WTC11 (cell line): Measurements from ENCODE around the gene STIM2. TPM values are rescaled to one million over a fixed set of nuclear protein-coding genes. Genes with fewer than 3 reads are reported as not detected.

ENCODE experiments used
- ATAC-seq: fragments of 200-7000 bp; cut with Tn5 transposase; 2 replicates; pipeline ENCODE4 v1.10.0; 2021; ENCODE audit warnings: mild to moderate bottlenecking, moderate library complexity
- CTCF ChIA-PET: fragments of 300-600 bp; sonication (Branson Sonifier 250); formaldehyde crosslinking; loops from one replicate; lab custom pipeline; 2021; ENCODE audit warnings: antibody characterized with exemption; lab: Charles Lee
- POLR2A ChIA-PET: fragments of 350-600 bp; sonication (Branson Sonifier 250); formaldehyde crosslinking; loops from one replicate; lab custom pipeline; 2021; ENCODE audit warnings: antibody characterized with exemption; lab: Charles Lee
- DNase-seq: peaks from one replicate; pipeline ENCODE4 v3.0.0; 2021; ENCODE audit warnings: low spot score
- H3K27ac Mint-ChIP-seq: 2 replicates; pipeline ENCODE4 v1.8.0; 2021; ENCODE audit warnings: mixed read lengths
- H3K27me3 Mint-ChIP-seq: 2 replicates; pipeline ENCODE4 v1.8.0; 2021; ENCODE audit warnings: low read depth, mild to moderate bottlenecking, moderate library complexity, mixed read lengths
- H3K36me3 Mint-ChIP-seq: 2 replicates; pipeline ENCODE4 v1.8.0; 2021; ENCODE audit warnings: mixed read lengths
- H3K4me1 Mint-ChIP-seq: 2 replicates; pipeline ENCODE4 v1.8.0; 2022; ENCODE audit warnings: mixed read lengths
- H3K4me3 Mint-ChIP-seq: 2 replicates; pipeline ENCODE4 v1.8.0; 2021; ENCODE audit warnings: mild to moderate bottlenecking, moderate library complexity, mixed read lengths
- H3K9me3 Mint-ChIP-seq: 2 replicates; pipeline ENCODE4 v1.8.0; 2021; ENCODE audit warnings: mixed read lengths
- ATF3 ChIP-seq: sonication (generic); formaldehyde crosslinking; conservative IDR thresholded peaks from 2 replicates; pipeline ENCODE4 v1.8.1; 2022; ENCODE audit warnings: mild to moderate bottlenecking, missing genetic modification reagents
- ATF6 ChIP-seq: sonication (generic); formaldehyde crosslinking; IDR thresholded peaks from 2 replicates; pipeline ENCODE4 v1.8.1; 2023; ENCODE audit warnings: mild to moderate bottlenecking, missing genetic modification reagents
- ETV6 ChIP-seq: sonication (generic); formaldehyde crosslinking; IDR thresholded peaks from 2 replicates; pipeline ENCODE4 v1.8.1; 2022; ENCODE audit warnings: mild to moderate bottlenecking, missing genetic modification reagents
- FOXJ3 ChIP-seq: sonication (generic); formaldehyde crosslinking; IDR thresholded peaks from 2 replicates; pipeline ENCODE4 v1.9.0; 2021; ENCODE audit warnings: missing genetic modification reagents, mild to moderate bottlenecking, borderline replicate concordance
- GRHL2 ChIP-seq: fragments of 250-450 bp; sonication (Bioruptor Pico); IDR thresholded peaks from 2 replicates; pipeline ENCODE4 v1.8.0; 2022; ENCODE audit warnings: mild to moderate bottlenecking, moderate library complexity; ENCODE audit not compliant: insufficient replicate concordance, severe bottlenecking
- IRF1 ChIP-seq: sonication (generic); formaldehyde crosslinking; IDR thresholded peaks from 2 replicates; pipeline ENCODE4 v1.8.0; 2023; ENCODE audit warnings: missing genetic modification reagents
- IRF2 ChIP-seq: sonication (generic); formaldehyde crosslinking; IDR thresholded peaks from 2 replicates; pipeline ENCODE4 v1.8.0; 2022; ENCODE audit warnings: low read depth, missing genetic modification reagents, borderline replicate concordance
- SMAD4 ChIP-seq: sonication (generic); formaldehyde crosslinking; IDR thresholded peaks from 2 replicates; pipeline ENCODE4 v1.8.0; 2022; ENCODE audit warnings: mild to moderate bottlenecking, missing genetic modification reagents
- STAT6 ChIP-seq: sonication (generic); formaldehyde crosslinking; conservative IDR thresholded peaks from 2 replicates; pipeline ENCODE4 v1.8.1; 2023; ENCODE audit warnings: mild to moderate bottlenecking, low read depth, missing genetic modification reagents, moderate library complexity
- ZNF138 ChIP-seq: sonication (generic); formaldehyde crosslinking; conservative IDR thresholded peaks from 2 replicates; pipeline ENCODE4 v1.8.1; 2022; ENCODE audit warnings: mild to moderate bottlenecking, moderate library complexity, missing genetic modification reagents
- ZNF263 ChIP-seq: sonication (generic); formaldehyde crosslinking; IDR thresholded peaks from 2 replicates; pipeline ENCODE4 v1.8.1; 2022; ENCODE audit warnings: low read depth, mild to moderate bottlenecking, moderate library complexity, missing genetic modification reagents
- total RNA-seq: library from RNA; stranded (reverse); gene quantifications from 3 replicates; pipeline ENCODE4 v1.2.3, GENCODE V29; 2021
- TF ChIP-seq, protein P1 (sequence below): sonication (generic); formaldehyde crosslinking; IDR thresholded peaks from 2 replicates; pipeline ENCODE4 v1.8.1; 2023; ENCODE audit warnings: mild to moderate bottlenecking, missing genetic modification reagents, borderline replicate concordance
- TF ChIP-seq, protein P2 (sequence below): sonication (generic); formaldehyde crosslinking; IDR thresholded peaks from 2 replicates; pipeline ENCODE4 v1.8.0; 2022; ENCODE audit warnings: mild to moderate bottlenecking, missing genetic modification reagents

The STIM2 gene
- total RNA-seq, 1 experiment from 2014 or later = 22.4 TPM

DNA sequence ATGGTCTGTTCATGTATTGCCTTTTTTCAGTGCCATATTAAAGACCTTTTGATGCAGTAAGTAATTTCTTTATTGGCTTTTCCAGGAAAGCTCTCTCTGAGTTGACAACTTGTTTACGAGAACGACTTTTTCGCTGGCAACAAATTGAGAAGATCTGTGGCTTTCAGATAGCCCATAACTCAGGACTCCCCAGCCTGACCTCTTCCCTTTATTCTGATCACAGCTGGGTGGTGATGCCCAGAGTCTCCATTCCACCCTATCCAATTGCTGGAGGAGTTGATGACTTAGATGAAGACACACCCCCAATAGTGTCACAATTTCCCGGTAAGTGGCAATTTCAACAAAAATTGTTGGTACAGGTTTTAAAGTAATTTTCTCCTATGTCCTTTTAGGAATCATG, 148.0 kb downstream of the STIM2 start:
- no peaks in the 10 kb centered on the region for H3K36me3 Mint-ChIP-seq
- H3K4me1 Mint-ChIP-seq = peaks cover 6% of the 10 kb centered on the region
- no peak overlapping the region for H3K4me3 Mint-ChIP-seq
- ChIA-PET POLR2A (no interaction called here), CTCF (no interaction called here)
- no peak for DNase-seq
- H3K27me3 Mint-ChIP-seq = no peaks in the 10 kb centered on the region
- H3K27ac Mint-ChIP-seq = no peak overlapping the region
- no peaks in the 10 kb centered on the region for H3K9me3 Mint-ChIP-seq
- ATAC-seq = no peak
- TF ChIP-seq ATF6 (CRISPR knock-in tag) (no peak), ETV6 (CRISPR knock-in tag) (no peak), GRHL2 (CRISPR knock-in tag) (no peak), IRF1 (no peak), FOXJ3 (CRISPR knock-in tag) (no peak), ZNF263 (no peak), ATF3 (CRISPR knock-in tag) (no peak), SMAD4 (CRISPR knock-in tag) (no peak)
- TF ChIP-seq, protein P1, sequence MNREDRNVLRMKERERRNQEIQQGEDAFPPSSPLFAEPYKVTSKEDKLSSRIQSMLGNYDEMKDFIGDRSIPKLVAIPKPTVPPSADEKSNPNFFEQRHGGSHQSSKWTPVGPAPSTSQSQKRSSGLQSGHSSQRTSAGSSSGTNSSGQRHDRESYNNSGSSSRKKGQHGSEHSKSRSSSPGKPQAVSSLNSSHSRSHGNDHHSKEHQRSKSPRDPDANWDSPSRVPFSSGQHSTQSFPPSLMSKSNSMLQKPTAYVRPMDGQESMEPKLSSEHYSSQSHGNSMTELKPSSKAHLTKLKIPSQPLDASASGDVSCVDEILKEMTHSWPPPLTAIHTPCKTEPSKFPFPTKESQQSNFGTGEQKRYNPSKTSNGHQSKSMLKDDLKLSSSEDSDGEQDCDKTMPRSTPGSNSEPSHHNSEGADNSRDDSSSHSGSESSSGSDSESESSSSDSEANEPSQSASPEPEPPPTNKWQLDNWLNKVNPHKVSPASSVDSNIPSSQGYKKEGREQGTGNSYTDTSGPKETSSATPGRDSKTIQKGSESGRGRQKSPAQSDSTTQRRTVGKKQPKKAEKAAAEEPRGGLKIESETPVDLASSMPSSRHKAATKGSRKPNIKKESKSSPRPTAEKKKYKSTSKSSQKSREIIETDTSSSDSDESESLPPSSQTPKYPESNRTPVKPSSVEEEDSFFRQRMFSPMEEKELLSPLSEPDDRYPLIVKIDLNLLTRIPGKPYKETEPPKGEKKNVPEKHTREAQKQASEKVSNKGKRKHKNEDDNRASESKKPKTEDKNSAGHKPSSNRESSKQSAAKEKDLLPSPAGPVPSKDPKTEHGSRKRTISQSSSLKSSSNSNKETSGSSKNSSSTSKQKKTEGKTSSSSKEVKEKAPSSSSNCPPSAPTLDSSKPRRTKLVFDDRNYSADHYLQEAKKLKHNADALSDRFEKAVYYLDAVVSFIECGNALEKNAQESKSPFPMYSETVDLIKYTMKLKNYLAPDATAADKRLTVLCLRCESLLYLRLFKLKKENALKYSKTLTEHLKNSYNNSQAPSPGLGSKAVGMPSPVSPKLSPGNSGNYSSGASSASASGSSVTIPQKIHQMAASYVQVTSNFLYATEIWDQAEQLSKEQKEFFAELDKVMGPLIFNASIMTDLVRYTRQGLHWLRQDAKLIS (CRISPR knock-in tag) = no peak
- TF ChIP-seq, protein P2, sequence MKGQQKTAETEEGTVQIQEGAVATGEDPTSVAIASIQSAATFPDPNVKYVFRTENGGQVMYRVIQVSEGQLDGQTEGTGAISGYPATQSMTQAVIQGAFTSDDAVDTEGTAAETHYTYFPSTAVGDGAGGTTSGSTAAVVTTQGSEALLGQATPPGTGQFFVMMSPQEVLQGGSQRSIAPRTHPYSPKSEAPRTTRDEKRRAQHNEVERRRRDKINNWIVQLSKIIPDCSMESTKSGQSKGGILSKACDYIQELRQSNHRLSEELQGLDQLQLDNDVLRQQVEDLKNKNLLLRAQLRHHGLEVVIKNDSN (CRISPR knock-in tag) = no peak
- TF ChIP-seq, all 79 proteins: peak for 0

DNA sequence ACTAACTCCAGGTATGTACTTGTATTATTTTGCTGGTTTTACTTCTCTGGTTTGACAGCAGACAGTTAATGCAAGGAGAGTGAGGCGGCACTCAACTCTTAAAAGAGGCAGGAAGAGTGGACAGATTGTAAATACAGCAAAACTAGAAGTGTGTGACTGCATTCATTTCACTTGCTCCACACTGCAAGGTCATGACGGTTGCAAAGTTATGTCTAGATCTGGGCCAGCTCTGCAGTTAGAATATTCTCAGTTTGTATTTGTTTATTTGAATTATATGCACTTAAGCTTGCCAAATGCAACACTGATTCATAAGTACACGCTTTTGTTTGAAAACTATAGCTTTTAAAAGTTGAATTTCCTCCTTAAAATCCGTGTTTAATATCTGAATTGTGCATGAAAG, 148.9 kb downstream of the STIM2 start:
- no peaks in the 10 kb centered on the region for H3K36me3 Mint-ChIP-seq
- ATAC-seq = no peak
- no peaks in the 10 kb centered on the region for H3K27me3 Mint-ChIP-seq
- no peaks in the 10 kb centered on the region for H3K9me3 Mint-ChIP-seq
- H3K27ac Mint-ChIP-seq = no peak overlapping the region
- no peak for TF ChIP-seq STAT6 (CRISPR knock-in tag)
- TF ChIP-seq SMAD4 (CRISPR knock-in tag) = no peak
- TF ChIP-seq IRF2 (CRISPR knock-in tag) = no peak
- no peak for TF ChIP-seq ZNF138 (CRISPR knock-in tag)
- no peak overlapping the region for H3K4me3 Mint-ChIP-seq
- POLR2A ChIA-PET = no interaction called here
- CTCF ChIA-PET = interaction anchor here (1.2 to 2.0 kb wide), 6 partner anchors 8 to 559 kb away, joined by 3 to 9 read pairs (median 6); partner anchors contain the start of gene STIM2
- DNase-seq = no peak
- H3K4me1 Mint-ChIP-seq = no peaks in the 10 kb centered on the region
